ENCODE results near the gene CFAP46. TPM values are rescaled to one million over a fixed set of nuclear protein-coding genes. Genes with fewer than 3 reads are reported as not detected.

Gene CFAP46
- total RNA-seq, 4 donors from 2014 or later, result under 0.01 to 1.3 (median 0.28) TPM

DNA sequence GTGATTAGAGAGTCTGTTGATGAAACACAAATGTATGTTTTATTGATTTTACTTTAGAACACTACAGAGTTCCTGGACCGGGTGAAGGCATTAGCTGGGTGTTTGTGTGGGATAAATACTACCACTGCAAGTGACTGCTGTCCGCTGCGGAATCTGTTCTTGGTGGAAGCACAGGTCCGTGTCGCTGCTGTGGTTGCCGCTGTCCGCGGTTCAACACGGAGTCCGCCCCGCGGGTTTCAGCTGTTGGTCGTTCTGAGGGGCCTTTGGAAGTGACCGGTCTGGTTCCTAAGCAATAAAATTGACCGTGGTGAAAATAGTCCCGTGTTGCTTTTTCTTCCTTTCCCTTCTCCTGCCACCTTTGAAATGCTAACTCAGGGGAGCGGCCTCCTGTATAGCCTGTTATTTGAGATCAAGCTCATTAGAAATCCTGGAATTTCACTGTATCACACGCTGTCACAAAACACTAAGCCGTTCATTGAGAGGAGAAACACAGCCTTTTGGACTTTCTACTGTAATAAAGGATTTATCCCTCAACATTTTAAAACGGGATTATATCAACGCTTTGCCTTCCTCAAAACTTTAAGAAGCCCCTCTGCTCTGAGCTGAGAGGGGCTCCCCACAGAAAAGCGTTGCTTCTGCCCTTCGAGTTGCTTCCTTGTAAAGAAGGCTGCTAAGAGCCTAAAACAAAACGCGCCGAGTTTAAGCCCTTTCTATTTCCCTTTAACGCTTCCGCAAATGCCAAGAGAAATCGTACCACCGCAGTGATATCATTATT is 159.0 kb downstream of the CFAP46 start:
- H3K36me3 ChIP-seq, result peaks cover 40 to 57% (median 54%) of the 10 kb centered on the region in 4 donors
- no peak overlapping the region for H3K27ac ChIP-seq (replicated peaks in 1 of 4)
- H3K27me3 ChIP-seq, result peaks cover 0 to 54% (median 43%) of the 10 kb centered on the region in 4 donors
- no peak overlapping the region for H3K4me3 ChIP-seq
- TF ChIP-seq POLR2AphosphoS5 (IDR thresholded peaks at IDR 0.05) (no peak), EP300 (IDR thresholded peaks at IDR 0.05) (no peak), POLR2A (IDR thresholded peaks at IDR 0.05; ENCODE audit: low read depth) (no peak)
- TF ChIP-seq, protein P1, sequence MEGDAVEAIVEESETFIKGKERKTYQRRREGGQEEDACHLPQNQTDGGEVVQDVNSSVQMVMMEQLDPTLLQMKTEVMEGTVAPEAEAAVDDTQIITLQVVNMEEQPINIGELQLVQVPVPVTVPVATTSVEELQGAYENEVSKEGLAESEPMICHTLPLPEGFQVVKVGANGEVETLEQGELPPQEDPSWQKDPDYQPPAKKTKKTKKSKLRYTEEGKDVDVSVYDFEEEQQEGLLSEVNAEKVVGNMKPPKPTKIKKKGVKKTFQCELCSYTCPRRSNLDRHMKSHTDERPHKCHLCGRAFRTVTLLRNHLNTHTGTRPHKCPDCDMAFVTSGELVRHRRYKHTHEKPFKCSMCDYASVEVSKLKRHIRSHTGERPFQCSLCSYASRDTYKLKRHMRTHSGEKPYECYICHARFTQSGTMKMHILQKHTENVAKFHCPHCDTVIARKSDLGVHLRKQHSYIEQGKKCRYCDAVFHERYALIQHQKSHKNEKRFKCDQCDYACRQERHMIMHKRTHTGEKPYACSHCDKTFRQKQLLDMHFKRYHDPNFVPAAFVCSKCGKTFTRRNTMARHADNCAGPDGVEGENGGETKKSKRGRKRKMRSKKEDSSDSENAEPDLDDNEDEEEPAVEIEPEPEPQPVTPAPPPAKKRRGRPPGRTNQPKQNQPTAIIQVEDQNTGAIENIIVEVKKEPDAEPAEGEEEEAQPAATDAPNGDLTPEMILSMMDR (IDR thresholded peaks at IDR 0.05), result no peak
- DNase-seq (ENCODE audit: extremely low spot score), result no peak
- 89% methylated on average over 30 of the region's 30 CpGs for WGBS
- intact Hi-C loops (cut with DNase I), result loop anchor here (10.0 kb wide), 1 partner anchor 129 kb away; no protein-coding TSS in a partner anchor
- H3K4me1 ChIP-seq, result peaks cover 21 to 45% (median 40%) of the 10 kb centered on the region in 4 donors
- peaks cover 0 to 8% (median 4%) of the 10 kb centered on the region in 4 donors for H3K9me3 ChIP-seq

DNA sequence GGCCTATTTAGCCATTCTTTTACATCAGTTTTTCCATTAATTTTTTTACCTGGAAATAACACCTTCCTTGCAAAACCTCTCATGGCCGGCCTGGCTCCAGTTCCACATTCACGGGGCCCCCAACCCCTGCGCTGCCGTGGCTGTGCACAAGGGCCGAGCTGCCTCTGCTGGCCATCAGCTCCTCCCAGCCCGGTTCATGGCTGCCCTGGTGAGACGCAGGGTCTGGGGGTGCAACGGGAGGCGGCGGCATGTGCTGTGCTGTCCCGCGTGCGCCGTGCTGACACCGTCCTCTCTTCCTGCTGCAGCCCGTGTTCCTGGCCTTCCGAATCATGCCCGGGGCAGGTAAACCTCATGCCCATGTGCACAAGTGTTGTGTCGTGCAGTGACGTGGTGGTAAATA is 160.8 kb downstream of the CFAP46 start:
- H3K4me3 ChIP-seq, result no peak overlapping the region
- H3K27ac ChIP-seq (replicated peaks in 1 of 4), result no peak overlapping the region
- WGBS, result 93% methylated on average over 20 of the region's 20 CpGs
- intact Hi-C loops (cut with DNase I), result loop anchor here (10.0 kb wide), 1 partner anchor 127 kb away; no protein-coding TSS in a partner anchor
- DNase-seq (ENCODE audit: extremely low spot score), result no peak
- H3K9me3 ChIP-seq, result peaks cover 0 to 8% (median 4%) of the 10 kb centered on the region in 4 donors
- H3K27me3 ChIP-seq, result peaks cover 0 to 36% (median 25%) of the 10 kb centered on the region in 4 donors
- TF ChIP-seq POLR2AphosphoS5 (IDR thresholded peaks at IDR 0.05) (no peak), POLR2A (IDR thresholded peaks at IDR 0.05; ENCODE audit: low read depth) (no peak), EP300 (IDR thresholded peaks at IDR 0.05) (no peak)
- TF ChIP-seq, protein P1 (IDR thresholded peaks at IDR 0.05), result no peak
- peaks cover 4 to 28% (median 22%) of the 10 kb centered on the region in 4 donors for H3K4me1 ChIP-seq
- peaks cover 40 to 75% (median 67%) of the 10 kb centered on the region in 4 donors for H3K36me3 ChIP-seq

DNA sequence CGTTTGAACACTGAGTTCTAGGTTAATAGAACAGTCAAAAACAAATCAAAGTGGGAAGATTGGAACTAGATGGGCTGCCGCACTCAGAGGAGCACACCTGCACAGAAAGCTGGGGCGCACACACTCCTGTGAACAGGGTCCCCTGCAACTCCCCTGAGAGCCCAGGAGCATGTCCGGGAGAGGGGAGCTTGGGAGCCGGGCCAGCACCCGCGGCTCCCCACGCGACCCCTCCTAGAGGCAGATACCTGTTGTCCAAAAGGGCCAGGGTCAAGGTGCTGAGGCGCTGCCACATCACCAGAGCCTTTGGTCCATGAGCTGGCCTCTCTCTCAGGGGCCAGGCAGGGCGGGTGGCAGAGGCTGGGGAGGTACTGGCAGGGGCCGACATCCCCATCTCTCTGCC is 162.0 kb downstream of the CFAP46 start:
- no peak for DNase-seq (ENCODE audit: extremely low spot score)
- peaks cover 40 to 87% (median 78%) of the 10 kb centered on the region in 4 donors for H3K36me3 ChIP-seq
- no peak for TF ChIP-seq POLR2AphosphoS5 (IDR thresholded peaks at IDR 0.05)
- TF ChIP-seq EP300 (IDR thresholded peaks at IDR 0.05), result no peak
- TF ChIP-seq, protein P1 (IDR thresholded peaks at IDR 0.05), result no peak
- no peak for TF ChIP-seq POLR2A (IDR thresholded peaks at IDR 0.05; ENCODE audit: low read depth)
- peaks cover 0 to 17% (median 13%) of the 10 kb centered on the region in 4 donors for H3K4me1 ChIP-seq
- H3K9me3 ChIP-seq, result peaks cover 0 to 8% (median 4%) of the 10 kb centered on the region in 4 donors
- H3K27ac ChIP-seq (replicated peaks in 1 of 4), result no peak overlapping the region
- intact Hi-C loops (cut with DNase I), result loop anchor here (10.0 kb wide), 1 partner anchor 126 kb away; no protein-coding TSS in a partner anchor
- H3K27me3 ChIP-seq, result peaks cover 0 to 26% (median 19%) of the 10 kb centered on the region in 4 donors
- 92% methylated on average over 12 of the region's 12 CpGs for WGBS
- H3K4me3 ChIP-seq, result no peak overlapping the region

DNA sequence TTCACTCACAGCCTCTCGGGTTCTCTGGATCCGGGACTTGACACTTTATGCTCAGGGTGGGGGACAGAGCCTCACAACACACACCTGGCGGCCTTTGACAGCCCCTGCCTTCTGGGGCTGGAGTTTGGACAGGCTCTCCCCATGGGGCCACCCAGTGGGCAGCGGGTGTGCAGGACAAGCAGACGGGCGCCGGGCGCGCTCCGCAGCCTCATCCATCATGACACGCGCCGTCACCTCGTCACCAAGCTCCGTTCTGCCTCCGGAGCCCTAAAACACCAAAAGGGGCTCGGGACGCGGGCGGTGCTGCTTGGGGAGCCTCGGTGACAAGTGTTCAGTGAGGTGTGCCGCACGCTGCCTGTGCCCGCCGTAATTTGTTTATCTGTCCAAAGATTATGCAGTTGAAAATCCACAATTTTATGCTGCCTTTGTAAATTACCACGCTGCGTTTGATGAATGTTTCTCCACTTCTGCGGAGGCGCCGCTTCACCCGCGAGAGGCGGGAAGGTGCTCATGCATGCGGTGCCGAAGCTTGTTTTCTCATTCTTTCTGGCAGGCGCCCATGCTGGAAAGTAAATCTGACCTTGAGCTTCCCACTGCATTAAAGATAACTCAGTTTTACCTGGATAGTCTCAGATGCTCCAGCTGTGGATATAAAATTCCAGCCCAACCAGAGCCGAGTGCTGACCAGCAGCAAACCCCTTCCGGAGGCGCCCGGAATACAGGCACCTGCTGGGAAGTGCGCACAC is 162.6 kb downstream of the CFAP46 start:
- Histone ChIP-seq H3K4me3 (no peak overlapping the region), H3K27me3 (peaks cover 0 to 20% (median 13%) of the 10 kb centered on the region in 4 donors), H3K27ac (replicated peaks in 1 of 4) (no peak overlapping the region), H3K9me3 (peaks cover 0 to 8% (median 4%) of the 10 kb centered on the region in 4 donors), H3K36me3 (peaks cover 40 to 89% (median 80%) of the 10 kb centered on the region in 4 donors), H3K4me1 (peaks cover 0 to 11% (median 7%) of the 10 kb centered on the region in 4 donors)
- WGBS, result 95% methylated on average over 39 of the region's 41 CpGs
- intact Hi-C loops (cut with DNase I), result loop anchor here (10.0 kb wide), 1 partner anchor 125 kb away; no protein-coding TSS in a partner anchor
- TF ChIP-seq EP300 (IDR thresholded peaks at IDR 0.05) (no peak), POLR2AphosphoS5 (IDR thresholded peaks at IDR 0.05) (no peak), POLR2A (IDR thresholded peaks at IDR 0.05; ENCODE audit: low read depth) (no peak)
- TF ChIP-seq, protein P1 (IDR thresholded peaks at IDR 0.05), result no peak
- no peak for DNase-seq (ENCODE audit: extremely low spot score)
